Activated naive CD8-positive, alpha-beta T cell treated with anti-CD3 and anti-CD28 coated beads for 36 hours (primary cell): ENCODE measurements around the gene RASGRF2. TPM values are rescaled to one million over a fixed set of nuclear protein-coding genes. Genes with fewer than 3 reads are reported as not detected.
A peak's percentile ranks its signal among the peaks of the same experiment; 100 is the strongest.

Experiments
- DNase-seq: peaks from one replicate; pipeline ENCODE4 v3.0.0; 2021
- H3K27ac Mint-ChIP-seq: one replicate; pipeline ENCODE4 v1.8.0; 2022; ENCODE audit warnings: mild to moderate bottlenecking, moderate library complexity, mixed read lengths
- H3K27me3 Mint-ChIP-seq: one replicate; pipeline ENCODE4 v1.8.0; 2022; ENCODE audit warnings: mild to moderate bottlenecking, mixed read lengths
- H3K36me3 Mint-ChIP-seq: one replicate; pipeline ENCODE4 v1.8.0; 2021; ENCODE audit warnings: mild to moderate bottlenecking, mixed read lengths
- H3K4me1 Mint-ChIP-seq: one replicate; pipeline ENCODE4 v1.8.0; 2021; ENCODE audit warnings: mixed read lengths
- H3K4me3 Mint-ChIP-seq: one replicate; pipeline ENCODE4 v1.8.0; 2022; ENCODE audit warnings: mild to moderate bottlenecking, moderate library complexity, mixed read lengths
- H3K9me3 Mint-ChIP-seq: one replicate; pipeline ENCODE4 v1.8.0; 2022; ENCODE audit warnings: mixed read lengths
- total RNA-seq, 2 experiments: library from RNA; stranded (reverse); gene quantifications; one replicate each; pipeline ENCODE4 v1.2.3, GENCODE V29; 2021

RASGRF2 gene, protein sequence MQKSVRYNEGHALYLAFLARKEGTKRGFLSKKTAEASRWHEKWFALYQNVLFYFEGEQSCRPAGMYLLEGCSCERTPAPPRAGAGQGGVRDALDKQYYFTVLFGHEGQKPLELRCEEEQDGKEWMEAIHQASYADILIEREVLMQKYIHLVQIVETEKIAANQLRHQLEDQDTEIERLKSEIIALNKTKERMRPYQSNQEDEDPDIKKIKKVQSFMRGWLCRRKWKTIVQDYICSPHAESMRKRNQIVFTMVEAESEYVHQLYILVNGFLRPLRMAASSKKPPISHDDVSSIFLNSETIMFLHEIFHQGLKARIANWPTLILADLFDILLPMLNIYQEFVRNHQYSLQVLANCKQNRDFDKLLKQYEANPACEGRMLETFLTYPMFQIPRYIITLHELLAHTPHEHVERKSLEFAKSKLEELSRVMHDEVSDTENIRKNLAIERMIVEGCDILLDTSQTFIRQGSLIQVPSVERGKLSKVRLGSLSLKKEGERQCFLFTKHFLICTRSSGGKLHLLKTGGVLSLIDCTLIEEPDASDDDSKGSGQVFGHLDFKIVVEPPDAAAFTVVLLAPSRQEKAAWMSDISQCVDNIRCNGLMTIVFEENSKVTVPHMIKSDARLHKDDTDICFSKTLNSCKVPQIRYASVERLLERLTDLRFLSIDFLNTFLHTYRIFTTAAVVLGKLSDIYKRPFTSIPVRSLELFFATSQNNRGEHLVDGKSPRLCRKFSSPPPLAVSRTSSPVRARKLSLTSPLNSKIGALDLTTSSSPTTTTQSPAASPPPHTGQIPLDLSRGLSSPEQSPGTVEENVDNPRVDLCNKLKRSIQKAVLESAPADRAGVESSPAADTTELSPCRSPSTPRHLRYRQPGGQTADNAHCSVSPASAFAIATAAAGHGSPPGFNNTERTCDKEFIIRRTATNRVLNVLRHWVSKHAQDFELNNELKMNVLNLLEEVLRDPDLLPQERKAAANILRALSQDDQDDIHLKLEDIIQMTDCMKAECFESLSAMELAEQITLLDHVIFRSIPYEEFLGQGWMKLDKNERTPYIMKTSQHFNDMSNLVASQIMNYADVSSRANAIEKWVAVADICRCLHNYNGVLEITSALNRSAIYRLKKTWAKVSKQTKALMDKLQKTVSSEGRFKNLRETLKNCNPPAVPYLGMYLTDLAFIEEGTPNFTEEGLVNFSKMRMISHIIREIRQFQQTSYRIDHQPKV (N-terminal part only)
- total RNA-seq, result 10 to 100 TPM; 12.3 to 13.3 TPM

GRCh38 chr5:80959768-80960442 lies at the start of gene RASGRF2:
Gene RASGRF2 (plus strand): TSS chr5:80960363. CDS start chr5:80960739, 376 bp downstream.
- Mint-ChIP-seq H3K27ac (peak within 1 kb of the TSS; percentile 77), H3K27me3 (no peaks in the 10 kb centered on the region), H3K4me3 (peak within 1 kb of the TSS; percentile 83), H3K36me3 (peaks cover 5% of the 10 kb centered on the region), H3K4me1 (peaks cover 48% of the 10 kb centered on the region), H3K9me3 (no peaks in the 10 kb centered on the region)
- peak; percentile 67 for DNase-seq

GRCh38 chr5:80912479-80912878 lies 47.7 kb upstream of the RASGRF2 start:
- Mint-ChIP-seq H3K36me3 (peaks cover 2% of the 10 kb centered on the region), H3K27ac (no peak overlapping the region), H3K27me3 (no peaks in the 10 kb centered on the region), H3K4me3 (no peak overlapping the region), H3K4me1 (no peaks in the 10 kb centered on the region), H3K9me3 (peaks cover 5% of the 10 kb centered on the region)
- DNase-seq, result no peak

DNA sequence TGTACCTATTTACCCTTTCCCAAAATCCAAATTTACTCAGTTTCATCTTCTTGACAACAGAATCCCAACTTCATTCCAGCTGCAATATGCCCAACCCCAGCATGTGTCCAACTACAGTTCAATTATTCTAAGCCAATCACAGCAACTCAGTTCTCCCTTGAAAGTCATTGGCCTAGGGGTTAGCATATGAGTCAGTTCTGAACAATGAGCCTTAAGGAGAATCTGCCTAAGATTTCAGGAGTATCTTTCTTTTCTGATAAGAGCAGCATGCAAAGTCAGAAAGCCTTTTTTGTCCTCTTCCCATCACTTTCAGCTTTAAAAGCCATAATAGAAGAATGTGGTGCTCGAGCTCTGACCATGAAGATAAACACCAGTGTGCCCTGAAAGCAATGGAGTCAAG lies 44.4 kb upstream of the RASGRF2 start:
- peaks cover 2% of the 10 kb centered on the region for H3K36me3 Mint-ChIP-seq
- H3K4me1 Mint-ChIP-seq, result peaks cover 9% of the 10 kb centered on the region
- H3K27ac Mint-ChIP-seq, result no peak overlapping the region
- no peaks in the 10 kb centered on the region for H3K27me3 Mint-ChIP-seq
- no peak for DNase-seq
- H3K9me3 Mint-ChIP-seq, result peaks cover 5% of the 10 kb centered on the region
- no peak overlapping the region for H3K4me3 Mint-ChIP-seq

- DNase-seq, result no peak
- Mint-ChIP-seq H3K27me3 (no peaks in the 10 kb centered on the region), H3K4me1 (peaks cover 9% of the 10 kb centered on the region), H3K36me3 (peaks cover 2% of the 10 kb centered on the region), H3K9me3 (peaks cover 4% of the 10 kb centered on the region), H3K4me3 (no peak overlapping the region), H3K27ac (peak overlapping the region; percentile 5)
Observed at GRCh38 chr5:80916676-80917075, 43.5 kb upstream of the RASGRF2 start.

GRCh38 chr5:80917631-80918030 lies 42.5 kb upstream of the RASGRF2 start:
- Mint-ChIP-seq H3K4me1 (peaks cover 9% of the 10 kb centered on the region), H3K4me3 (no peak overlapping the region), H3K36me3 (no peaks in the 10 kb centered on the region), H3K27me3 (no peaks in the 10 kb centered on the region), H3K27ac (no peak overlapping the region), H3K9me3 (peaks cover 2% of the 10 kb centered on the region)
- no peak for DNase-seq

DNA sequence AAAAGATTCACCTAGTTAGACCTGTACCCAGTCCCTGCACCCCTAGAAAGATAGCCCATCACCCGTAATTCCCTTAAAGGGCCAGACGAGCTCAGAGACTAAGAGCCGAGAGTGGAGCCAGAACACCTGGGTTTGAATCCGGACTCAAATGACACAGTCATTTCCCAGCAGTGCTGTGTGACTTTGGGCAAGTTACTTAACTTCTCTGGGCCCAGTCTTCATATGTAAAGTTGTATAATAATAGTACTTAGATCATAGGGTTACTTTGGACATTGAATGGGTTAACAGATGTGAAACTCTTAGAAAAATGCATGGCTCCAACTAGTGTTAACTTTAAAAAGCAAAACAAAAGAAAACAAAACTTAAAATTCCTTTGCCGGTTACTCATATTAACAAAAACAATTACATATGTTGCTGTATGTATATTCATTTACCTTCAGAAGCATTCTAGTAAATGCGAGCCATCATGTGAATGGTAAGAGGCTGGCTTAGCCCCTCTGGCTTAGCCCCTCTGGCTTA lies 40.4 kb upstream of the RASGRF2 start:
- Mint-ChIP-seq H3K4me1 (peaks cover 9% of the 10 kb centered on the region), H3K4me3 (no peak overlapping the region), H3K27me3 (no peaks in the 10 kb centered on the region), H3K27ac (no peak overlapping the region), H3K9me3 (peaks cover 2% of the 10 kb centered on the region), H3K36me3 (no peaks in the 10 kb centered on the region)
- no peak for DNase-seq

DNA sequence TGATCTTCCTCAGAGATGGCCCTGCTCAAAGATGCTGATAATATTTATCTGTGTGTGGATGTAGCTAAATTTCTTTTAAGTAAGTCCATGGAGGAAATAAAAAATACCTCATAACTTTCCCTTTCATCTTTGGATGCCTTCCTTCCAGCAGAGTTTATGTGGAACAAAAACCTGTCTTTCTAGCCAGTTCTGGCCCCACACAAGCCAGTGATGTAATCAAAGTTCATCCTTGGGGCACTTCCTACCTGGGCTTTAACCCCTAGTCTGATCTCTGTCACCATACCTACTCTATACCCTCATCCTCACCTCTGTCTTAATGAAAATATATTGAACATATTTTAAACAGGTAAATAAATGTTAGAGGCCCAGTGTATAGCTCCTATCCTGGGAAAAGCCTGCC lies 39.8 kb upstream of the RASGRF2 start:
- Mint-ChIP-seq H3K36me3 (no peaks in the 10 kb centered on the region), H3K9me3 (peaks cover 2% of the 10 kb centered on the region), H3K27me3 (no peaks in the 10 kb centered on the region), H3K27ac (peak overlapping the region; percentile 55), H3K4me3 (no peak overlapping the region), H3K4me1 (peaks cover 9% of the 10 kb centered on the region)
- DNase-seq, result no peak

GRCh38 chr5:80921026-80921425 lies 39.1 kb upstream of the RASGRF2 start:
- no peak overlapping the region for H3K4me3 Mint-ChIP-seq
- no peak for DNase-seq
- peaks cover 2% of the 10 kb centered on the region for H3K9me3 Mint-ChIP-seq
- H3K36me3 Mint-ChIP-seq, result no peaks in the 10 kb centered on the region
- no peak overlapping the region for H3K27ac Mint-ChIP-seq
- H3K27me3 Mint-ChIP-seq, result no peaks in the 10 kb centered on the region
- H3K4me1 Mint-ChIP-seq, result peaks cover 9% of the 10 kb centered on the region

DNA sequence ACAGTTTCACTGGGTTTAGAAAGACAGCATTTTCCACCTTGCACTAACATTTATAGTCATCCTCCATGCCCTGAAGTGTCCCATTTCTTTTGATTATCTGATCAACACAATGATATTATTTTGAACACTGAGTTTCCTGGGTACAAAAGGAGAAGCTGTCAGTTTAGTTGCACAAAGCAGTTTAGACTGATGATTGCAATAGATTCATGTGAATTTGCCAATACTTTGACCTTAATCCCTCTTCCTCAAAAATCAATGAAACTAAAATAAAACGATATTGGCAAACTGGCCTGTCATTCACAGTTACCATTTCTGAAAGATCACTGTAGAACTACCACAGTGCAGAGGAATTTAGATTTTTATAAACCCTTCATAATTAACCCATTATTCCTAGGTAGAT lies 34.2 kb upstream of the RASGRF2 start:
- peaks cover 2% of the 10 kb centered on the region for H3K9me3 Mint-ChIP-seq
- H3K27ac Mint-ChIP-seq, result no peak overlapping the region
- no peaks in the 10 kb centered on the region for H3K27me3 Mint-ChIP-seq
- H3K4me3 Mint-ChIP-seq, result no peak overlapping the region
- no peak for DNase-seq
- H3K4me1 Mint-ChIP-seq, result no peaks in the 10 kb centered on the region
- no peaks in the 10 kb centered on the region for H3K36me3 Mint-ChIP-seq

DNA sequence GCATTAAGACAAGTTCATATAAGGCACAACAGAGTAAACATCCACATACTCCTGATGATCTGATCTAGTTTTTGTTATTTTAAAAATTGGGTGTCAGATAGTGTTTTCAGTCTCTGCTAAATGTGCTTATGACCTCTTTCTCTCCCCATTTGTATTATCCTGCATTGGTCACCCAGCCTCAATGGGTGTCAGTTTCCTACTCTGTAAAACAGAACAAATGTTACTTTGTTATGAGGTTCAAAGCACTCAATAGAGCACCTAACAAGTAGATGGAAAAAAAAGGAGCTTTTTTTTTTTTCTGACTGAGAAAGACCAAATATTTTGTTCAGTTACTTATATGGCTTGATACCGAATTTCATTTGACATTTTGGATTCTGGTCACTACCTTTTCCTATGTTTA lies 33.6 kb upstream of the RASGRF2 start:
- no peak for DNase-seq
- Mint-ChIP-seq H3K27ac (no peak overlapping the region), H3K4me3 (no peak overlapping the region), H3K27me3 (no peaks in the 10 kb centered on the region), H3K4me1 (no peaks in the 10 kb centered on the region), H3K36me3 (no peaks in the 10 kb centered on the region), H3K9me3 (peaks cover 2% of the 10 kb centered on the region)

DNA sequence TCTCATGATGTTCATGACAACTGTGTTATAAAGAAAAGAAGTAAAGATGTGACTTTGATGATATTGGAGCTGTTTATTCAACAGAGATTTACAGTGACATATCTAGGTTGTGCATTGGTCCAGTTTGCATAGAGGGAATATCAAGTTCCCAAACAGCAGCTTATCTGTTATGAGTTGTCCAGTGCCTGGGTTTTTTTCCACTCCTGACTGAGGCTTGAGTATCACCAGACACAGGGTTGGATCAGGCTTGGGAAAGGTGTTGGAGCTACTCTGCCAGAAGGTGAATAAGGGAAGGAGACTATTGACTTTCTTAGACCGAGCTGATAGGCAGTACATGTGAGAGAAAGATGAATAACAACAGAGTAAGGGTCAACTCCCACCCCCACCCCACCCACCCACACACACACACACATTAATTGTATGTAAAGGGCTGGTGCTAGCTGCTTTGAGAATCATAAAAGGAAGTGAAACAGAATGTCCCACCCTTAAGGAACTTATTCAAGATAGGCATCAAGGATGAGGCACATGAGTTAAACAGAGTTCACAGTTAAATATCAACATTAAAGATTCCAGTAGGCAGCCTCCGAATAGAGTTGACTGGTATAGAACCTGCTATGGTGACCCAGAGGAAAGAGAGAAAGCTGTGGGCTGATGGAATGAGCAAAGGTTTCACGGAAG lies 33.0 kb upstream of the RASGRF2 start:
- Mint-ChIP-seq H3K4me3 (no peak overlapping the region), H3K27me3 (no peaks in the 10 kb centered on the region), H3K4me1 (no peaks in the 10 kb centered on the region), H3K27ac (no peak overlapping the region), H3K36me3 (no peaks in the 10 kb centered on the region), H3K9me3 (peaks cover 2% of the 10 kb centered on the region)
- DNase-seq, result no peak

DNA sequence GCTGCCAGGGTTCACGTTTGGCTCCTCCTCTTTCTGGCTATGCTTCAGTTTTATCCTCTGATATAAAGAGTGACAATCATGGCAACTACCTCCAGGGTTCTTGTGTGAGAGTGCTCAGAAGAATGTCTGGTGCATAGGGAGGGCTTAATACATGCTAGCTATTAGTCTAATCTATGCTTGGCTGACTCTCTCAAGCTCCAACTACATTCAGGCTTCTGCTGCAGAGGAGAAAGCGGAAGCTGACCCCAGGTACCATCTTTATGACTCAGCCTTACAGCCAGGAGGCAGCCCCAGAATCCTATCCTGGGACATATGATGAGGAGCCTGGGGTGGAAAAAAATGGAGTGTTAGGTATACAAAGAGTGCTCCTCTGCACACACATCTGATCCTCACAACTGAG lies 32.1 kb upstream of the RASGRF2 start:
- no peak for DNase-seq
- Mint-ChIP-seq H3K36me3 (no peaks in the 10 kb centered on the region), H3K4me3 (no peak overlapping the region), H3K9me3 (no peaks in the 10 kb centered on the region), H3K27me3 (no peaks in the 10 kb centered on the region), H3K4me1 (no peaks in the 10 kb centered on the region), H3K27ac (no peak overlapping the region)

DNA sequence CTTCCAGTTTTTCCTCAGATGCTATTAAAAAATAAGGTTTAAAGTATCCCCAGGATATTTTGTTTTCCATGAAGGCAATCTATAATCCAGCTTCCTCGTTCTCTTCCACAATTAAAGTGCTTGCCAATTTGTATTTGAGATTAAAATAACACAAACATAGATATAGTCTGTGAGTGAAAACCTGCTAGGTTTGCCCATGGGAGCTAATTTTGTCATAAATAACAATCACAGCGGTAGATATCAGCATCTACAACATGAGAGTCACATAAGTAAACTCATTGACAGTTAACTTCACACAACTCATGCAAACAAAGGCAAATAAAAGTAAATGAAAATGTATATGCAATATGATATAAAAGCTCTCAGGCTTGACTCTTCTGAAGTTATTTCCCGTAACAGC lies 29.2 kb upstream of the RASGRF2 start:
- no peaks in the 10 kb centered on the region for H3K36me3 Mint-ChIP-seq
- H3K9me3 Mint-ChIP-seq, result no peaks in the 10 kb centered on the region
- no peak for DNase-seq
- peaks cover under 1% of the 10 kb centered on the region for H3K4me1 Mint-ChIP-seq
- no peaks in the 10 kb centered on the region for H3K27me3 Mint-ChIP-seq
- H3K27ac Mint-ChIP-seq, result no peak overlapping the region
- H3K4me3 Mint-ChIP-seq, result no peak overlapping the region

- Mint-ChIP-seq H3K4me1 (peaks cover 1% of the 10 kb centered on the region), H3K4me3 (no peak overlapping the region), H3K27me3 (no peaks in the 10 kb centered on the region), H3K27ac (no peak overlapping the region), H3K9me3 (no peaks in the 10 kb centered on the region), H3K36me3 (no peaks in the 10 kb centered on the region)
- DNase-seq, result no peak
Observed at GRCh38 chr5:80931411-80931810, 28.8 kb upstream of the RASGRF2 start.
